ENCODE measurements around the gene MCTP1. TPM values are rescaled to one million over a fixed set of nuclear protein-coding genes. Genes with fewer than 3 reads are reported as not detected.

MCTP1 gene
- total and polyA plus RNA-seq, 2 of the 8 experiments (the other 6 are each of a cell fraction or from before 2014, with no cell fraction given) = 0.56 to 3.4 TPM

- Histone ChIP-seq H3K79me2 (ENCODE audit: control insufficient read depth in 1 of 2, insufficient read depth in 2 of 2, low read length in 2 of 2) (no peaks in the 10 kb centered on the region), H4K20me1 (replicated peaks in 1 of 2; ENCODE audit: control insufficient read depth in 1 of 2, insufficient read depth in 2 of 2, low read length in 2 of 2) (no peaks in the 10 kb centered on the region), H3K4me1 (replicated peaks in 1 of 4; ENCODE audit: control insufficient read depth in 3 of 4, insufficient read depth in 4 of 4, low read length in 3 of 4) (no peaks in the 10 kb centered on the region), H3K27me3 (replicated peaks in 1 of 4; ENCODE audit: control insufficient read depth in 3 of 4, extremely low read depth in 1 of 4, insufficient read depth in 3 of 4, low read length in 3 of 4) (no peaks in the 10 kb centered on the region), H3K27ac (ENCODE audit: low read depth, low read length) (no peak overlapping the region), H4K8ac (ENCODE audit: extremely low read depth, insufficient read depth, low read length) (no peak overlapping the region), H3K4me2 (ENCODE audit: insufficient read depth in 1 of 2, low read depth in 2 of 2, low read length in 2 of 2) (no peak overlapping the region), H3K79me1 (ENCODE audit: low read depth, low read length) (no peaks in the 10 kb centered on the region), H2BK5ac (ENCODE audit: low read depth, low read length) (no peak overlapping the region), H3K4ac (replicated peaks; ENCODE audit: insufficient read length, low read depth, low read length) (no peak overlapping the region), H3K18ac (ENCODE audit: extremely low read depth, low read length) (no peak overlapping the region), H3K4me3 (ENCODE audit: extremely low read depth in 1 of 4, insufficient read depth in 2 of 4, low read depth in 3 of 4, low read length in 4 of 4) (no peak overlapping the region), H2BK20ac (ENCODE audit: low read length) (no peak overlapping the region), H3K36me3 (ENCODE audit: control insufficient read depth in 2 of 4, insufficient read depth in 4 of 4, low read length in 3 of 4) (peaks cover 0 to 6% (median 5%) of the 10 kb centered on the region in 4 experiments; a peak in 3 of 8 replicates), H4K91ac (replicated peaks; ENCODE audit: insufficient read length, low read length) (no peak overlapping the region), H2BK15ac (ENCODE audit: low read length) (no peak overlapping the region), H4K5ac (ENCODE audit: insufficient read length, low read depth, low read length) (no peak overlapping the region), H2BK12ac (ENCODE audit: low read depth, low read length) (no peak overlapping the region), H3K14ac (ENCODE audit: insufficient read length) (no peak overlapping the region), H3K23me2 (ENCODE audit: low read depth, low read length) (no peaks in the 10 kb centered on the region), H3K56ac (replicated peaks; ENCODE audit: insufficient read length, low read depth, low read length) (no peak overlapping the region), H2BK120ac (replicated peaks; ENCODE audit: low read depth, low read length) (no peak overlapping the region), H2AFZ (ENCODE audit: low read length) (no peak overlapping the region), H2AK5ac (ENCODE audit: low read depth, low read length) (no peak overlapping the region), H3K9me3 (ENCODE audit: insufficient read depth in 2 of 2, low read depth in 1 of 2, low read length in 1 of 2) (no peaks in the 10 kb centered on the region), H3K9ac (replicated peaks in 1 of 4; ENCODE audit: extremely low read depth in 1 of 4, low read depth in 3 of 4, low read length in 3 of 4) (no peak overlapping the region), H3K23ac (ENCODE audit: insufficient read length) (no peak overlapping the region)
- no peak for FAIRE-seq
- no peak for DNase-seq (ENCODE audit: low read depth in 1 of 2, low spot score in 2 of 2)
- ChIA-PET CTCF (ENCODE audit: partially characterized antibody) (interaction anchor here (1.2 to 1.3 kb wide), 2 partner anchors 93 to 174 kb away, joined by 3 read pairs; no protein-coding TSS in a partner anchor), POLR2A (ENCODE audit: partially characterized antibody) (no interaction called here)
- 83% methylated on average over 1 of the region's 1 CpG; no CpG with 5 or more reads in 1 of the 2 experiments for WGBS, 2 experiments (ENCODE audit: extremely low coverage in 1 of 2, insufficient coverage in 1 of 2, insufficient read length in 1 of 2, insufficient replicate concordance in 2 of 2, low coverage in 1 of 2, low lambda C conversion rate in 2 of 2, missing lambda C conversion rate in 1 of 2)
- TF ChIP-seq POLR2AphosphoS5 (IDR thresholded peaks at IDR 0.05; ENCODE audit: low read depth, low read length) (no peak), CBX8 (IDR thresholded peaks at IDR 0.05; ENCODE audit: borderline replicate concordance, low read depth, low read length) (no peak)
Measured at GRCh38 chr5:94674490-94675382, 610.2 kb downstream of the MCTP1 start.

Measured in H1 (cell line).